Heart left ventricle (tissue), 13 donors: Measurements from ENCODE around the gene PYGL.

Experiments used
- CTCF ChIP-seq, 12 donors: fragments of 200-600 bp; sonication (generic) in 4 of 12; IDR thresholded peaks; one replicate each; pipeline versions ENCODE4 v1.5.0 to v1.8.0; 2018 to 2022; ENCODE audit warnings: antibody characterized with exemption in 12 of 12, mild to moderate bottlenecking in 5 of 12
- POLR2A ChIP-seq, 2 donors: fragments of 450-650 bp; IDR thresholded peaks; one replicate each; pipeline ENCODE4 v1.6.1; 2017; ENCODE audit warnings: antibody characterized with exemption in 2 of 2, mild to moderate bottlenecking in 2 of 2, moderate library complexity in 2 of 2
- donor health status: ischemic (EF 13 %, LVEDD 7.1; RV severe dilation, severe dysfunction).
- donor health status: DM: no; HTN: yes; CAD: no.
- donor health status: DM: no; HTN: no; CAD: no.
- donor health status: ischemic (EF 25% LVEDD 6.9; RV normal size, moderate dysfunction).
- donor health status: ischemic (EF 25% LVEDD 5.7; RV mildly dilated, moderate dysfunction).
- donor health status: ischemic (EF 35%, LVEDD 5.7; RV mildly dilated, moderate dysfunction).
- donor health status: nonischemic (EF 11% LVEDD 7.7; RV severe dilation, severe dysfunction).
- donor health status: DM: yes; HTN: yes; CAD: no.
- donor health status: PGD.
- donor health status: ischemic (EF 29% LVEDD 5.4; RV normal size, mild dysfunction).
- donor health status: nonischemic (EF 23%, LVEDD 6.1; RV moderate dilation, normal function).

GRCh38 chr14:50978529-50978871 is 34.2 kb upstream of the PYGL start:
- TF ChIP-seq CTCF (IDR thresholded peaks at IDR 0.05) (no peak), POLR2A (IDR thresholded peaks at IDR 0.05) (no peak)
